Mesenchymal stem cell (in vitro differentiated cells and primary cell): ENCODE results near the gene OLA1.

Experiments used
- DNase-seq: peaks from one replicate; pipeline ENCODE4 v3.0.0-alpha.2; 2013
- H2AFZ ChIP-seq: one replicate; pipeline ENCODE4 v1.6.1; 2013; ENCODE audit warnings: low read depth, mild to moderate bottlenecking, control low read depth, inconsistent platforms, low read length, moderate library complexity
- H2AK5ac ChIP-seq: 2 replicates; pipeline ENCODE4 v1.6.1; 2013; ENCODE audit warnings: low read length, moderate library complexity, mild to moderate bottlenecking, inconsistent platforms; ENCODE audit not compliant: severe bottlenecking
- H2BK120ac ChIP-seq: one replicate; pipeline ENCODE4 v1.6.1; 2013; ENCODE audit warnings: low read depth, mild to moderate bottlenecking, inconsistent platforms, low read length, moderate library complexity
- H2BK12ac ChIP-seq, 2 experiments: one replicate each; pipeline ENCODE4 v1.6.1; 2013; ENCODE audit warnings: inconsistent platforms in 2 of 2, low read length in 2 of 2, mild to moderate bottlenecking in 2 of 2, moderate library complexity in 2 of 2, control low read depth in 1 of 2
- H2BK15ac ChIP-seq: one replicate; pipeline ENCODE4 v1.6.1; 2013; ENCODE audit warnings: mild to moderate bottlenecking, low read depth, inconsistent platforms; ENCODE audit not compliant: poor library complexity, severe bottlenecking
- H2BK5ac ChIP-seq: 2 replicates; pipeline ENCODE4 v1.6.1; 2013; ENCODE audit warnings: low read depth, mild to moderate bottlenecking, low read length, control low read depth, inconsistent platforms; ENCODE audit not compliant: poor library complexity, severe bottlenecking
- H3K14ac ChIP-seq, 2 experiments: one replicate each; pipeline ENCODE4 v1.6.1; 2013; ENCODE audit warnings: inconsistent platforms in 2 of 2, low read length in 2 of 2, control low read depth in 1 of 2, mild to moderate bottlenecking in 1 of 2, moderate library complexity in 1 of 2
- H3K18ac ChIP-seq, 2 experiments: one replicate each; pipeline ENCODE4 v1.6.1; 2013; ENCODE audit warnings: inconsistent platforms in 2 of 2, low read length in 2 of 2, control low read depth in 1 of 2, low read depth in 1 of 2, mild to moderate bottlenecking in 1 of 2
- H3K23ac ChIP-seq, 2 experiments: one replicate each; pipeline ENCODE4 v1.6.1; 2013; ENCODE audit warnings: inconsistent platforms in 2 of 2, low read length in 2 of 2, mild to moderate bottlenecking in 2 of 2, moderate library complexity in 2 of 2, control low read depth in 1 of 2
- H3K27ac ChIP-seq: 2 replicates; pipeline ENCODE4 v1.5.1; 2013; ENCODE audit warnings: mild to moderate bottlenecking, moderate library complexity, low read length, control low read depth, inconsistent platforms; ENCODE audit not compliant: poor library complexity, severe bottlenecking
- H3K27me3 ChIP-seq, 2 experiments: 2 replicates each; pipeline versions ENCODE4 v1.6.1 to v1.7.0; 2013; ENCODE audit warnings: low read length in 2 of 2, mild to moderate bottlenecking in 2 of 2, moderate library complexity in 2 of 2, control low read depth in 1 of 2, inconsistent platforms in 1 of 2; ENCODE audit not compliant: control insufficient read depth in 1 of 2, insufficient read depth in 1 of 2
- H3K36me3 ChIP-seq, 2 experiments: 2 replicates each; pipeline versions ENCODE4 v1.6.1 to v1.7.0; 2013; ENCODE audit warnings: low read length in 2 of 2, control low read depth in 1 of 2, inconsistent platforms in 1 of 2, low read depth in 1 of 2, mild to moderate bottlenecking in 1 of 2; ENCODE audit not compliant: insufficient read depth in 2 of 2, control insufficient read depth in 1 of 2
- H3K4ac ChIP-seq, 2 experiments: one replicate each; pipeline ENCODE4 v1.6.1; 2013; ENCODE audit warnings: inconsistent platforms in 2 of 2, low read length in 2 of 2, mild to moderate bottlenecking in 2 of 2, moderate library complexity in 2 of 2, control low read depth in 1 of 2, low read depth in 1 of 2
- H3K4me1 ChIP-seq: 2 replicates; pipeline ENCODE4 v1.6.1; 2013; ENCODE audit warnings: low read depth, low read length, control low read depth; ENCODE audit not compliant: control insufficient read depth, insufficient read depth
- H3K4me2 ChIP-seq: 2 replicates; pipeline ENCODE4 v1.6.1; 2013; ENCODE audit warnings: low read length, mild to moderate bottlenecking, inconsistent platforms; ENCODE audit not compliant: poor library complexity, severe bottlenecking
- H3K4me3 ChIP-seq, 2 experiments: 2 replicates each; pipeline versions ENCODE4 v1.5.1 to v1.7.0; 2013; ENCODE audit warnings: low read length in 2 of 2, mild to moderate bottlenecking in 2 of 2, control low read depth in 1 of 2, low read depth in 1 of 2; ENCODE audit not compliant: insufficient read depth in 1 of 2
- H3K79me1 ChIP-seq: replicated peaks from 2 replicates; pipeline ENCODE4 v1.6.1; 2013; ENCODE audit warnings: mild to moderate bottlenecking, control low read depth, low read length, inconsistent platforms; ENCODE audit not compliant: poor library complexity, severe bottlenecking
- H3K9ac ChIP-seq: 2 replicates; pipeline ENCODE4 v1.7.0; 2013; ENCODE audit warnings: mild to moderate bottlenecking, low read length, moderate library complexity
- H3K9me3 ChIP-seq: 2 replicates; pipeline ENCODE4 v1.7.0; 2013; ENCODE audit warnings: mild to moderate bottlenecking, low read length; ENCODE audit not compliant: control insufficient read depth
- H4K8ac ChIP-seq: one replicate; pipeline ENCODE4 v1.6.1; 2013; ENCODE audit warnings: inconsistent platforms, mild to moderate bottlenecking, low read length, moderate library complexity
- H4K91ac ChIP-seq: one replicate; pipeline ENCODE4 v1.6.1; 2013; ENCODE audit warnings: mild to moderate bottlenecking, low read length, inconsistent platforms
- WGBS: methylation state at CpG from one replicate; pipeline ENCODE4 v1.1.7; 2013; ENCODE audit warnings: mixed read lengths; 5-methylcytosine and 5-hydroxymethylcytosine counted together

Gene OLA1

GRCh38 chr2:174184915-174185314, 63.4 kb downstream of the OLA1 start:
- no peaks in the 10 kb centered on the region for H3K9me3 ChIP-seq
- no peaks in the 10 kb centered on the region for H3K4me1 ChIP-seq
- H3K4ac ChIP-seq: no peak overlapping the region
- H2AFZ ChIP-seq: no peak overlapping the region
- H3K4me3 ChIP-seq: no peak overlapping the region
- no peak overlapping the region for H3K23ac ChIP-seq
- H2BK15ac ChIP-seq: no peak overlapping the region
- no peak overlapping the region for H2BK120ac ChIP-seq
- no peak overlapping the region for H4K91ac ChIP-seq
- H3K27me3 ChIP-seq: no peaks in the 10 kb centered on the region
- no peak overlapping the region for H2BK5ac ChIP-seq
- H2BK12ac ChIP-seq: no peak overlapping the region
- no peak overlapping the region for H4K8ac ChIP-seq
- peaks cover 17% of the 10 kb centered on the region for H3K79me1 ChIP-seq
- DNase-seq: no peak
- H3K4me2 ChIP-seq: no peak overlapping the region
- H3K9ac ChIP-seq: no peak overlapping the region
- H3K14ac ChIP-seq: no peak overlapping the region
- 95% methylated on average over 1 of the region's 1 CpG for WGBS
- no peak overlapping the region for H3K18ac ChIP-seq
- peaks cover 0 to 14% of the 10 kb centered on the region in 2 experiments for H3K36me3 ChIP-seq
- no peak overlapping the region for H2AK5ac ChIP-seq
- H3K27ac ChIP-seq: no peak overlapping the region

- DNase-seq: no peak
- Histone ChIP-seq H3K18ac (no peak overlapping the region), H3K9me3 (no peaks in the 10 kb centered on the region), H2BK15ac (no peak overlapping the region), H2BK5ac (no peak overlapping the region), H3K27me3 (no peaks in the 10 kb centered on the region), H3K4ac (no peak overlapping the region), H3K23ac (no peak overlapping the region), H2BK120ac (no peak overlapping the region), H2AFZ (no peak overlapping the region), H3K27ac (no peak overlapping the region), H4K91ac (no peak overlapping the region), H2AK5ac (no peak overlapping the region), H3K14ac (no peak overlapping the region), H3K9ac (no peak overlapping the region), H2BK12ac (no peak overlapping the region), H3K4me2 (no peak overlapping the region), H3K36me3 (peaks cover 0 to 14% of the 10 kb centered on the region in 2 experiments), H3K4me3 (no peak overlapping the region), H3K79me1 (peaks cover 17% of the 10 kb centered on the region), H4K8ac (no peak overlapping the region), H3K4me1 (no peaks in the 10 kb centered on the region)
- 100% methylated on average over 1 of the region's 2 CpGs for WGBS
These were observed 63.8 kb downstream of the OLA1 start for GRCh38 chr2:174184504-174184903.

- H3K4me3 ChIP-seq: no peak overlapping the region
- H3K36me3 ChIP-seq: peaks cover 0 to 14% of the 10 kb centered on the region in 2 experiments
- H3K4me1 ChIP-seq: no peaks in the 10 kb centered on the region
- H3K9me3 ChIP-seq: no peaks in the 10 kb centered on the region
- no peak overlapping the region for H2AK5ac ChIP-seq
- H3K4ac ChIP-seq: no peak overlapping the region
- H3K18ac ChIP-seq: no peak overlapping the region
- no peak overlapping the region for H3K4me2 ChIP-seq
- H3K9ac ChIP-seq: no peak overlapping the region
- H2BK15ac ChIP-seq: no peak overlapping the region
- H3K14ac ChIP-seq: no peak overlapping the region
- no peak overlapping the region for H3K27ac ChIP-seq
- peaks cover 15% of the 10 kb centered on the region for H3K79me1 ChIP-seq
- H2AFZ ChIP-seq: no peak overlapping the region
- no peak overlapping the region for H2BK5ac ChIP-seq
- H3K23ac ChIP-seq: no peak overlapping the region
- H4K8ac ChIP-seq: no peak overlapping the region
- no peak overlapping the region for H2BK12ac ChIP-seq
- no peak overlapping the region for H2BK120ac ChIP-seq
- 94% methylated on average over 1 of the region's 1 CpG for WGBS
- DNase-seq: no peak
- no peaks in the 10 kb centered on the region for H3K27me3 ChIP-seq
- H4K91ac ChIP-seq: no peak overlapping the region
These were observed 65.3 kb downstream of the OLA1 start for GRCh38 chr2:174183076-174183475.

- Histone ChIP-seq H2BK12ac (no peak overlapping the region), H4K8ac (no peak overlapping the region), H4K91ac (no peak overlapping the region), H2BK120ac (no peak overlapping the region), H3K36me3 (peaks cover 0 to 6% of the 10 kb centered on the region in 2 experiments), H3K9me3 (no peaks in the 10 kb centered on the region), H3K18ac (no peak overlapping the region), H2BK5ac (no peak overlapping the region), H3K4ac (no peak overlapping the region), H3K4me1 (no peaks in the 10 kb centered on the region), H2BK15ac (no peak overlapping the region), H2AK5ac (no peak overlapping the region), H3K4me3 (no peak overlapping the region), H3K27me3 (no peaks in the 10 kb centered on the region), H2AFZ (no peak overlapping the region), H3K9ac (no peak overlapping the region), H3K27ac (no peak overlapping the region), H3K79me1 (peaks cover 13% of the 10 kb centered on the region), H3K23ac (no peak overlapping the region), H3K14ac (no peak overlapping the region), H3K4me2 (no peak overlapping the region)
- no peak for DNase-seq
- 77% methylated on average over 5 of the region's 5 CpGs for WGBS
These were observed 67.0 kb downstream of the OLA1 start for GRCh38 chr2:174181368-174181767.
